Stimulated activated CD8-positive, alpha-beta memory T cell treated with anti-CD3 and anti-CD28 coated beads, Interleukin-2, amount 100 ng/mL, for 1 hour (primary cell): ENCODE data around the gene ROR1.

ENCODE experiments used
- DNase-seq, 2 donors: peaks; one replicate each; pipeline ENCODE4 v3.0.0-alpha.2; 2020; ENCODE audit warnings: low read depth in 2 of 2

ROR1 gene

GRCh38 chr1:63974966-63975365 is 201.1 kb downstream of the ROR1 start:
- no peak for DNase-seq

- no peak for DNase-seq
Measured at GRCh38 chr1:63975481-63975880, 201.7 kb downstream of the ROR1 start.

- no peak for DNase-seq
Measured at GRCh38 chr1:63976006-63976405, 202.2 kb downstream of the ROR1 start.

GRCh38 chr1:63977466-63977865 is 203.6 kb downstream of the ROR1 start:
- DNase-seq = no peak

- DNase-seq = no peak
Measured at GRCh38 chr1:63980740-63981407, 207.1 kb downstream of the ROR1 start.

GRCh38 chr1:63981408-63981773 is 207.6 kb downstream of the ROR1 start:
- no peak for DNase-seq

- no peak for DNase-seq
Measured at GRCh38 chr1:63982201-63982600, 208.4 kb downstream of the ROR1 start.

- no peak for DNase-seq
Measured at GRCh38 chr1:63983391-63984256, 209.8 kb downstream of the ROR1 start.

- no peak for DNase-seq
Measured at GRCh38 chr1:63984257-63984929, 210.6 kb downstream of the ROR1 start.

- DNase-seq = no peak
Measured at GRCh38 chr1:63984930-63985290, 211.1 kb downstream of the ROR1 start.

GRCh38 chr1:63987014-63987627 is 213.3 kb downstream of the ROR1 start:
- DNase-seq = no peak

GRCh38 chr1:63987628-63988024 is 213.8 kb downstream of the ROR1 start:
- DNase-seq = no peak

GRCh38 chr1:63988941-63989340 is 215.1 kb downstream of the ROR1 start:
- DNase-seq = no peak

GRCh38 chr1:63991685-63992084 is 217.9 kb downstream of the ROR1 start:
- no peak for DNase-seq

GRCh38 chr1:64000021-64000420 is 226.2 kb downstream of the ROR1 start:
- DNase-seq = no peak

- DNase-seq = no peak
Measured at GRCh38 chr1:64001038-64001437, 227.2 kb downstream of the ROR1 start.

GRCh38 chr1:64004451-64005025 is 230.7 kb downstream of the ROR1 start:
- no peak for DNase-seq

- no peak for DNase-seq
Measured at GRCh38 chr1:64005801-64006200, 232.0 kb downstream of the ROR1 start.

GRCh38 chr1:64006276-64007051 is 232.6 kb downstream of the ROR1 start:
- no peak for DNase-seq

GRCh38 chr1:64010316-64010715 is 236.5 kb downstream of the ROR1 start:
- DNase-seq = no peak

GRCh38 chr1:64013395-64013794 is 239.6 kb downstream of the ROR1 start:
- no peak for DNase-seq
